ENCODE results near the gene ATXN1L. TPM values are rescaled to one million over a fixed set of nuclear protein-coding genes. Genes with fewer than 3 reads are reported as not detected.
"Not testable (repeated sequence)": the region's sequence is repeated elsewhere in the genome, so short reads cannot be mapped to it uniquely, and the experiment has no call there.

ATXN1L gene
- total and polyA plus RNA-seq, 2 experiments from 2014 or later, result 6.8 to 10.2 TPM

DNA sequence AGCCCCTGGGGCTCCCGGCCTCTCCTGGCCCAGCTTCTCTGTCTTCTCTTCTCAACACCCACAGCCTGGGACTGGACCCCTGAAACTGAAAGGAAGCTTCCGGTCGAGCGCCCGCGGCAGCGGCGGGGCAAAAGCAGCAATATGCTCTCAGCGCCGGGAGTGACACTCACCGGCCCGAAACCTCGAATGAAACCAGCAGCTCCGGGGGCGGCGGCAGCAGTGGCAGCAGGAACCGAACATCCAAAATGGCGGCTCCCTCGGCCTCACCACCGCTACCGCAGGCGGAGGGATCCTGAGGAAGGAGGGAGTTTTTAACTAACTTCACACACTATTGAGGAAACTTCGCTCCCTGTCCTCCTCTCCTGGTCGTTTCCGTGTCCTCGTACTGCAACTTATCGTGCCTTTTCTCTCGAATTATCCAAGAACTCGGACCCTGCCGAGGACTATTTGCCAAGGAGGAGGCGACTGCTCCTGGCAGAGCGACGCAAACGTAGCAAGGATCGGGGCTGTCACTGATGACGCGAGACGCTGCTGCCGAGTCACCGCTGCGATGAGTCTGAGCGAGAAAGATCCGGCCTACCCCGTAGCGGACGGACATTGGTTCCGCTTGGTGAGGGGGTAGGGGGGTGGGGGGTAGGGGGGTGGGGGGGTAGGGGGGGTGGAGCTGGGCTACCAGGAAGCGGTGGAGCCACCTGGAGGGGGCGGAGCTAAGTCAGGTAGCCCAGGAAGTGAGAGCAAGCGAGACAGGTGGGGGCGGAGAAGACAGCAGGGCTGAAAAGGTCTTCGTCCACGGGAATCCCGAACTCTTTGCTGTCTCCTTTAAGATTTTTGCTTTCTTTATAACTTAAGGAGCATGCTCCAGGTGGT is 37.0 kb upstream of the ATXN1L start, which contains the start of gene AP1G1:
Gene AP1G1 (minus strand): TSS at position 242 of the 867 bp plus-strand sequence. CDS start 19,355 bp downstream, outside the sequence.
- Histone ChIP-seq H3K27me3 (replicated peaks; ENCODE audit: insufficient read depth) (no peaks in the 10 kb centered on the region), H3K36me3 (ENCODE audit: low read depth) (no peaks in the 10 kb centered on the region), H3K4me3 (peak within 1 kb of the TSS; percentile 99), H3K27ac (peak within 1 kb of the TSS; percentile 94), H3K4me2 (ENCODE audit: unreplicated experiment) (peak within 1 kb of the TSS; percentile 97), H3K9me2 (ENCODE audit: insufficient read depth) (no peaks in the 10 kb centered on the region), H3F3A (ENCODE audit: insufficient read depth) (peaks cover 8% of the 10 kb centered on the region; the same call in 1 of the 2 replicates), H3K9ac (peak within 1 kb of the TSS; percentile 100), H2AFZ (peak within 1 kb of the TSS; percentile 99), H3K9me3 (ENCODE audit: low read depth) (no peaks in the 10 kb centered on the region), H3K79me2 (ENCODE audit: insufficient read depth) (peaks cover 65% of the 10 kb centered on the region), H4K20me1 (ENCODE audit: insufficient read depth) (peaks cover 4% of the 10 kb centered on the region; the same call in 1 of the 2 replicates), H3K4me1 (ENCODE audit: insufficient read depth) (peaks cover 19% of the 10 kb centered on the region)
- no peak for TF ChIP-seq EZH2phosphoT487 (IDR thresholded peaks at IDR 0.05; ENCODE audit: insufficient read depth, low read depth)
- TF ChIP-seq EZH2 (IDR thresholded peaks at IDR 0.05; ENCODE audit: insufficient read depth, poor library complexity, severe bottlenecking), result no peak
- DNase-seq, result peak; percentile 99
- in situ Hi-C loops (cut with MboI), result no loop called here
- 1% methylated on average over 51 to 54 of the region's 54 CpGs for WGBS, 2 experiments (ENCODE audit: low coverage in 1 of 2, low lambda C conversion rate in 2 of 2, missing lambda C conversion rate in 2 of 2)

DNA sequence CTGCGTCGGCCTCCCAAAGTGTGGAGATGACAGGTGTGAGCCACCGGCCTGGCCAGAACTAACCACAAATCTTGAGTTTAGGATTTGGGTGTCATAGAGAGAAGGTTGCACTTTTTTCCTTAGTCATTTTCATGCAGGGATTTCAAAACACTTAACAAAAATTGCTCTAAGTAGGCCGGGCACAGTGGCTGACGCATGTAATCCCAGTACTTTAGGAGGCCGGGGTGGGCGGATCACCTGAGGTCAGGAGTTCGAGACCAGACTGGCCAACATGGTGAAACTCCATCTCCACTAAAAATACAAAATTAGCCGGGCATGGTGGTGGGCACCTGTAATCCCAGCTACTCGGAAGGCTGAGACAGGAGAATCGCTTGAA is 35.6 kb upstream of the ATXN1L start:
- H3K9ac ChIP-seq; H3K9me2 ChIP-seq (ENCODE audit: insufficient read depth); H4K20me1 ChIP-seq (ENCODE audit: insufficient read depth); H3K27me3 ChIP-seq (replicated peaks; ENCODE audit: insufficient read depth); in situ Hi-C loops (cut with MboI); DNase-seq; H3K4me3 ChIP-seq; H3K36me3 ChIP-seq (ENCODE audit: low read depth); H3K9me3 ChIP-seq (ENCODE audit: low read depth); H2AFZ ChIP-seq: not testable (repeated sequence)
- WGBS, 2 experiments (ENCODE audit: low coverage in 1 of 2, low lambda C conversion rate in 2 of 2, missing lambda C conversion rate in 2 of 2), result 91 to 94% methylated on average over 11 of the region's 11 CpGs
- H3K4me1 ChIP-seq (ENCODE audit: insufficient read depth), result peaks cover 19% of the 10 kb centered on the region
- H3K4me2 ChIP-seq (ENCODE audit: unreplicated experiment), result peak overlapping the region; percentile 97
- peaks cover 12% of the 10 kb centered on the region for H3F3A ChIP-seq (ENCODE audit: insufficient read depth)
- H3K27ac ChIP-seq, result peak overlapping the region; percentile 94; the same call in 1 of the 2 replicates
- H3K79me2 ChIP-seq (ENCODE audit: insufficient read depth), result peaks cover 52% of the 10 kb centered on the region

DNA sequence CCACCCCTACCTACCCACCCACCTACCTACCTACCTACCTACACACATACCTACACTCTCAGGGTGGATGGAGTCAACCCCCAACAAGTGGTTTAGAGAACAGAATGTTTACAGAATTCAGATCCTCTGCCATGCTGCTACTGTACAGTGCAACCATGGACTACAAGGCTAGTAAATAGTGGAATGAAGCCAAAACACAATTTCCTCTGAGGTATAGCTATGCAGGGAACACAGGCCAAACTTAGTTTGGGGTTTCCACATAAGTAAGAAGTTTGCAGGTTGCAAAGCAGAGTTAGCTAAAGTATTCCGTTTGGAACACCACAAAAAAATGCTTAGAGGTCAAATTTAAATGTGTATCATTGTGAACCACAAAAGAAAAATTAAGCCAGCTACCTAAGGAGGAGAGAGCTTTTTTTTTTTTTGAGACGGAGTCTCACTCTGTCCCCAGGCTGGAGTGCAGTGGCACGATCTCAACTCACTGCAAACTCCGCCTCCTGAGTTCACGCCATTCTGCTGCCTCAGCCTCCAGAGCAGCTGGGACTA is 34.4 kb upstream of the ATXN1L start:
- no peak for TF ChIP-seq EZH2 (IDR thresholded peaks at IDR 0.05; ENCODE audit: insufficient read depth, poor library complexity, severe bottlenecking)
- TF ChIP-seq EZH2phosphoT487 (IDR thresholded peaks at IDR 0.05; ENCODE audit: insufficient read depth, low read depth), result no peak
- WGBS, 2 experiments (ENCODE audit: low coverage in 1 of 2, low lambda C conversion rate in 2 of 2, missing lambda C conversion rate in 2 of 2), result 57 to 75% methylated on average over 4 to 5 of the region's 5 CpGs
- Histone ChIP-seq H3K9me3 (ENCODE audit: low read depth) (no peaks in the 10 kb centered on the region), H3K4me1 (ENCODE audit: insufficient read depth) (peaks cover 21% of the 10 kb centered on the region), H3F3A (ENCODE audit: insufficient read depth) (peaks cover 24% of the 10 kb centered on the region), H3K27me3 (replicated peaks; ENCODE audit: insufficient read depth) (no peaks in the 10 kb centered on the region), H3K4me2 (ENCODE audit: unreplicated experiment) (no peak overlapping the region), H2AFZ (no peak overlapping the region), H3K9ac (no peak overlapping the region), H3K27ac (no peak overlapping the region), H3K4me3 (no peak overlapping the region), H3K36me3 (ENCODE audit: low read depth) (no peaks in the 10 kb centered on the region), H3K79me2 (ENCODE audit: insufficient read depth) (peaks cover 40% of the 10 kb centered on the region), H3K9me2 (ENCODE audit: insufficient read depth) (no peaks in the 10 kb centered on the region), H4K20me1 (ENCODE audit: insufficient read depth) (peaks cover 4% of the 10 kb centered on the region; the same call in 1 of the 2 replicates)
- in situ Hi-C loops (cut with MboI), result no loop called here
- peak; percentile 24 for DNase-seq

DNA sequence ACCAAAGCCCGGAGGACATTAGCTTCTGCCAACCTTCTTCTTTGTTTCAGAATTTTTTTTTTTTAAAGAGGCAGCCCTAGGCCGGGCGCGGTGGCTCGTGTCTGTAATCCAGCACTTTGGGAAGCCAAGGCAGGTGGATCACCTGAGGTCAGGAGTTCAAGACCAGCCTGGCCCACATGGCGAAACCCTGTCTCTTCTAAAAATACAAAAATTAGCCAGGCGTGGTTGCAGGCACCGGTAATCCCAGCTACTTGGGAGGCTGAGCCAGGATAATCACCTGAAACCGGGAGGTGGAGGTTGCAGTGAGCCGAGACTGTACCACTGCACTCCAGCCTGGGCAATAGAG is 28.6 kb upstream of the ATXN1L start:
- 45% methylated on average over 10 of the region's 10 CpGs for WGBS, 2 experiments (ENCODE audit: low coverage in 1 of 2, low lambda C conversion rate in 2 of 2, missing lambda C conversion rate in 2 of 2)
- Histone ChIP-seq H2AFZ (peak overlapping the region; percentile 26; the same call in 1 of the 2 replicates), H3K4me3 (peak overlapping the region; percentile 40), H3K4me1 (ENCODE audit: insufficient read depth) (peaks cover 24% of the 10 kb centered on the region), H3K4me2 (ENCODE audit: unreplicated experiment) (peak overlapping the region; percentile 75), H3K9ac (peak overlapping the region; percentile 70), H3K27ac (peak overlapping the region; percentile 84), H3F3A (ENCODE audit: insufficient read depth) (peaks cover 39% of the 10 kb centered on the region)
- H3K79me2 ChIP-seq (ENCODE audit: insufficient read depth); H3K36me3 ChIP-seq (ENCODE audit: low read depth); H3K9me2 ChIP-seq (ENCODE audit: insufficient read depth); H3K9me3 ChIP-seq (ENCODE audit: low read depth); DNase-seq; in situ Hi-C loops (cut with MboI); H3K27me3 ChIP-seq (replicated peaks; ENCODE audit: insufficient read depth); H4K20me1 ChIP-seq (ENCODE audit: insufficient read depth): not testable (repeated sequence)
